ENCODE data around the gene TCF12. TPM values are rescaled to one million over a fixed set of nuclear protein-coding genes. Genes with fewer than 3 reads are reported as not detected.

Gene TCF12
- total and polyA plus RNA-seq, 2 of the 8 experiments (the other 6 are each of a cell fraction or from before 2014, with no cell fraction given) = 85.8 to 101 TPM

- TF ChIP-seq ATF2 (IDR thresholded peaks at IDR 0.05; ENCODE audit: low read length) = no peak
- no peak for TF ChIP-seq POLR2A (IDR thresholded peaks at IDR 0.05; ENCODE audit: control extremely low read depth in 1 of 2, low read depth in 2 of 2, low read length in 2 of 2)
- no peak for TF ChIP-seq CBX8 (IDR thresholded peaks at IDR 0.05; ENCODE audit: borderline replicate concordance, low read depth, low read length)
- TF ChIP-seq GTF2F1 (IDR thresholded peaks at IDR 0.05; ENCODE audit: borderline replicate concordance, low read depth, low read length) = no peak
- TF ChIP-seq FOSL1 (IDR thresholded peaks at IDR 0.05; ENCODE audit: insufficient read depth, low read depth, low read length) = no peak
- no peak for TF ChIP-seq TCF12 (IDR thresholded peaks at IDR 0.05; ENCODE audit: low read depth, low read length)
- no peak for TF ChIP-seq SIRT6 (IDR thresholded peaks at IDR 0.05; ENCODE audit: low read length)
- no peak for TF ChIP-seq NANOG (IDR thresholded peaks at IDR 0.05; ENCODE audit: insufficient read depth, low read depth, low read length, poor library complexity, severe bottlenecking)
- TF ChIP-seq CHD2 (IDR thresholded peaks at IDR 0.05; ENCODE audit: low read length) = no peak
- no peak for TF ChIP-seq ASH2L (IDR thresholded peaks at IDR 0.05; ENCODE audit: low read length)
These were observed 5.2 kb upstream of the TCF12 start (continued) for GRCh38 chr15:56913241-56913640.
